Osteocyte (in vitro differentiated cells): Measurements from ENCODE around the gene MTA1. TPM values are rescaled to one million over a fixed set of nuclear protein-coding genes. Genes with fewer than 3 reads are reported as not detected.

ENCODE experiments used
- DNase-seq: peaks from one replicate; pipeline ENCODE4 v3.0.0; 2021; ENCODE audit warnings: mixed read lengths; ENCODE audit not compliant: unreplicated experiment; ENCODE audit errors: extremely low spot score
- H3K27ac Mint-ChIP-seq: one replicate; pipeline ENCODE4 v1.8.0; 2021; ENCODE audit warnings: mild to moderate bottlenecking, mixed read lengths; ENCODE audit not compliant: unreplicated experiment
- H3K27me3 Mint-ChIP-seq: one replicate; pipeline ENCODE4 v1.8.0; 2021; ENCODE audit warnings: mixed read lengths; ENCODE audit not compliant: unreplicated experiment
- H3K36me3 Mint-ChIP-seq: one replicate; pipeline ENCODE4 v1.8.0; 2021; ENCODE audit warnings: mixed read lengths; ENCODE audit not compliant: unreplicated experiment
- H3K4me1 Mint-ChIP-seq: one replicate; pipeline ENCODE4 v1.8.0; 2021; ENCODE audit warnings: mixed read lengths; ENCODE audit not compliant: unreplicated experiment
- H3K4me3 Mint-ChIP-seq: one replicate; pipeline ENCODE4 v1.8.0; 2021; ENCODE audit warnings: mild to moderate bottlenecking, moderate library complexity, mixed read lengths; ENCODE audit not compliant: unreplicated experiment
- H3K9me3 Mint-ChIP-seq: one replicate; pipeline ENCODE4 v1.8.0; 2021; ENCODE audit warnings: mixed read lengths; ENCODE audit not compliant: unreplicated experiment
- CTCF ChIP-seq: fragments of 200-600 bp; sonication (generic); IDR thresholded peaks from 2 replicates; pipeline ENCODE4 v1.5.0; 2021; ENCODE audit warnings: antibody characterized with exemption, mild to moderate bottlenecking, moderate library complexity
- total RNA-seq: library from RNA; stranded (reverse); gene quantifications from 2 replicates; pipeline ENCODE4 v1.2.1, GENCODE V29; 2021

The MTA1 gene
- total RNA-seq, 1 donor from 2014 or later, result 132 TPM

GRCh38 chr14:105455766-105456660 is 36.4 kb downstream of the MTA1 start:
- no peak for DNase-seq
- no peaks in the 10 kb centered on the region for H3K4me1 Mint-ChIP-seq
- no peak overlapping the region for H3K4me3 Mint-ChIP-seq

DNA sequence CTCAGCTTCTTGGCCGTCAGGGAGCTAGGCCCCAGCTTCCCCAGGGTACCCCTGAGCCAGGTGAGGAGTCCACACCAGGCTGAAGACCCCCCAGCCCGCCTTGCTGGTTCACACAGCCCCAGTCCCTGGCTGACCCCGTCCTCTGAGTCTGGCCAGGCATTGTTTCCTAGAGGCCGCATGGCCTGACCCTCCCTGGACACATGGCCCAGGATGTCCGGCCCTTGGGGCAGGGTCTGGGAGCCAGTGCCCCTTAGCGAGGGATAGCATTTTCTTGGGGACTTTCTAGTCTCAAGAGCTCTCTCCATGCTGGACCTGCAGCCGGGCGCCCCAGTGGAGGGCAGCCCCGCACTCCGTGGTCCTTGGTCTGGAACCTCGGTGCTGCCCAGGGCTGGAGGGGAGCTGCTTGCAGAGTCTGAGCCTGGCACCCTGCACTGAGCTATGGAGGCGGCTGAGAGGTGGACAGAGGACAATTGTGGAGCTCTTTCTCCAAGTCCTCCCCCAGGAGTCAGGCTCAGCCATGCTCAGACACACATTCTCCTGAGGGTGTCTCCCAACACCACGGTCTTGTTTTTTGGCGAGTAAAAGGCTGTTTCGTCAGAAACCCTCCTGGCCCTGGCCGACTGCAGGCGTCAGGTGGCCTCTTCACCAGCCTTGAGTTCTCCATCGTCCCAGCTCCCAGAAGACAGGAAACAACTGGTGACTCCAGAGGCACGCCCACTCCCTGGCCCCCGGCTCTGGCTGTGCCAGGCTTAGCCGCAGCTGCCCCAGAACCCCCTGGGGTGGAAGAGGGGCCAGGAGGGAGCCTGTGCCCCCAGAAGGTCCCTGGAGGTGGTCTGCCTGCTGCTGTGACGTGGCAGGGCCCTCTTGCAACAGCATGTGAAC is 37.4 kb downstream of the MTA1 start:
- Mint-ChIP-seq H3K4me1 (no peaks in the 10 kb centered on the region), H3K27ac (no peak overlapping the region), H3K27me3 (no peaks in the 10 kb centered on the region), H3K9me3 (no peaks in the 10 kb centered on the region), H3K4me3 (no peak overlapping the region), H3K36me3 (peaks cover 23% of the 10 kb centered on the region)
- no peak for DNase-seq
- TF ChIP-seq CTCF, result no peak

More at GRCh38 chr14:105455766-105456660, 36.4 kb downstream of the MTA1 start:
- TF ChIP-seq CTCF, result no peak
- peaks cover 18% of the 10 kb centered on the region for H3K36me3 Mint-ChIP-seq
- no peaks in the 10 kb centered on the region for H3K27me3 Mint-ChIP-seq
- no peak overlapping the region for H3K27ac Mint-ChIP-seq
- H3K9me3 Mint-ChIP-seq, result no peaks in the 10 kb centered on the region

DNA sequence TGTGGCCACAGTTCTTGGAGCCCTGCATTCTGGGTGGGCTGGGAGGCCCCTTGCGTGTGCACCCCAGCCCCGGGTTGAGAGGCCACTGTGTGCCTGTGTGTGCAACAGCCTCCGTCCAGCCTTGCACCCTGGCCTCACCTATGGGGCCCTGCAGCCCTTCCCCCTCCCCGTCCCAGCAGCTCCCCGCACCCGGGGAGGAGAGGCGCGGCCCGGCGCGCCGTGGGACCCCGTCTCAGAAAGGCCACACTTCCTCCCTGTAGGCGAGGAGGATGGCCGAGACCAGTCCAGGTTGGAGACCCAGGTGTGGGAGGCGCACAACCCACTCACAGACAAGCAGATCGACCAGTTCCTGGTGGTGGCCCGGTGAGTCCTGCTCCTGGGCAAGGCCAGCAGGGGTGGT is 38.4 kb downstream of the MTA1 start:
- H3K27me3 Mint-ChIP-seq, result no peaks in the 10 kb centered on the region
- DNase-seq, result no peak
- H3K36me3 Mint-ChIP-seq, result peaks cover 19% of the 10 kb centered on the region
- H3K27ac Mint-ChIP-seq, result no peak overlapping the region
- no peaks in the 10 kb centered on the region for H3K4me1 Mint-ChIP-seq
- no peak for TF ChIP-seq CTCF
- H3K4me3 Mint-ChIP-seq, result no peak overlapping the region
- H3K9me3 Mint-ChIP-seq, result no peaks in the 10 kb centered on the region

DNA sequence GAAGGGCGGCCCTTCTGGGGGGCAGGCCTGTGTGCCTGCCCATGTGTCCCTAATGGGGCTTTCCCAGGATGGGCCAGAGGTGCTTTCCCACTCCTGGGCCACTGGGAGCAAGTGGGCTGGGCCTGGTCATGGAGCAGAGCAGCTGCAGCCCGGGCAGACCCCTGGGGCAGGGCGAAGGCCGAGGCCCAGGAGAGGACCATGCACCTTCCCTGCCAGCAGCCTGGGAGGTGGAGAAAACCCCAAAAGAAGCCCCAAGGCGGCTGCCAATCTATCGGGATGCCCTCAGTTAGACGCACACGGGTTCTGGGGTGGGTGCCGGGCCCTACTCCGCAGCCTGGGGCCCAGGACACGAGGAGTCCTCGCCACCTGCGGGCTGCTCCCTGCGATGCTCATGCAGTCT is 38.9 kb downstream of the MTA1 start:
- H3K27ac Mint-ChIP-seq, result no peak overlapping the region
- DNase-seq, result no peak
- H3K36me3 Mint-ChIP-seq, result peaks cover 16% of the 10 kb centered on the region
- H3K4me1 Mint-ChIP-seq, result no peaks in the 10 kb centered on the region
- no peaks in the 10 kb centered on the region for H3K9me3 Mint-ChIP-seq
- H3K27me3 Mint-ChIP-seq, result no peaks in the 10 kb centered on the region
- no peak overlapping the region for H3K4me3 Mint-ChIP-seq
- TF ChIP-seq CTCF, result no peak

GRCh38 chr14:105460116-105460515 is 40.5 kb downstream of the MTA1 start:
- Mint-ChIP-seq H3K36me3 (peaks cover 15% of the 10 kb centered on the region), H3K27ac (no peak overlapping the region), H3K4me3 (no peak overlapping the region), H3K9me3 (no peaks in the 10 kb centered on the region), H3K4me1 (no peaks in the 10 kb centered on the region), H3K27me3 (no peaks in the 10 kb centered on the region)
- no peak for TF ChIP-seq CTCF
- DNase-seq, result no peak
